BJ (cell line): Measurements from ENCODE around the gene TRPM3. TPM values are rescaled to one million over a fixed set of nuclear protein-coding genes. Genes with fewer than 3 reads are reported as not detected.

Experiments
- CTCF ChIA-PET: fragments of 350-600 bp; formaldehyde crosslinking; extraction: SDS; loops from one replicate; lab custom pipeline; 2021; ENCODE audit warnings: antibody characterized with exemption, inconsistent platforms; lab: Yijun Ruan, JAX
- POLR2A ChIA-PET: fragments of 300-600 bp; sonication (Branson Sonifier 250); formaldehyde crosslinking; extraction: SDS; loops from one replicate; lab custom pipeline; 2021; ENCODE audit warnings: antibody characterized with exemption; lab: Charles Lee
- DNase-seq: peaks from one replicate; pipeline ENCODE4 v3.0.0-alpha.2; 2011; ENCODE audit warnings: low read depth
- H3K27me3 ChIP-seq: 2 replicates; pipeline ENCODE4 v1.6.0; 2011; ENCODE audit warnings: low read length; ENCODE audit not compliant: control insufficient read depth, insufficient read depth
- H3K36me3 ChIP-seq: 2 replicates; pipeline ENCODE4 v1.5.1; 2011; ENCODE audit warnings: low read length; ENCODE audit not compliant: control insufficient read depth, insufficient read depth
- H3K4me3 ChIP-seq: 2 replicates; pipeline ENCODE4 v1.5.1; 2011; ENCODE audit warnings: low read depth, mild to moderate bottlenecking, control low read depth, low read length
- CTCF ChIP-seq: IDR thresholded peaks from 2 replicates; pipeline ENCODE4 v1.5.1; 2011; ENCODE audit warnings: low read depth, mild to moderate bottlenecking, control low read depth, inconsistent platforms, low read length, moderate library complexity; ENCODE audit not compliant: insufficient read depth
- polyA plus RNA-seq: library from polyadenylated mRNA; depleted of rRNA; stranded (reverse); fragments of >200 nt; gene quantifications from 2 replicates; pipeline ENCODE4 v1.2.3, GENCODE V29; 2011

Gene TRPM3
- polyA plus RNA-seq, 1 experiment, result 0.07 TPM

GRCh38 chr9:70911791-70912190, 209.6 kb downstream of the TRPM3 start:
- H3K36me3 ChIP-seq, result no peaks in the 10 kb centered on the region
- no peak for DNase-seq
- no peak for TF ChIP-seq CTCF
- POLR2A ChIA-PET, result no interaction called here
- no peak overlapping the region for H3K4me3 ChIP-seq
- H3K27me3 ChIP-seq, result no peaks in the 10 kb centered on the region
- CTCF ChIA-PET, result interaction anchor here (0.8 kb wide), 1 partner anchor 13 kb away, joined by 3 read pairs; no protein-coding TSS in a partner anchor

- POLR2A ChIA-PET, result no interaction called here
- Histone ChIP-seq H3K36me3 (no peaks in the 10 kb centered on the region), H3K27me3 (no peaks in the 10 kb centered on the region), H3K4me3 (no peak overlapping the region)
- CTCF ChIA-PET, result no interaction called here
- no peak for TF ChIP-seq CTCF
- no peak for DNase-seq
Observed at GRCh38 chr9:70910598-70910997, 210.8 kb downstream of the TRPM3 start.

- Histone ChIP-seq H3K36me3 (no peaks in the 10 kb centered on the region), H3K4me3 (no peak overlapping the region), H3K27me3 (no peaks in the 10 kb centered on the region)
- TF ChIP-seq CTCF, result no peak
- ChIA-PET POLR2A (no interaction called here), CTCF (no interaction called here)
- DNase-seq, result peak; percentile 98
Observed at GRCh38 chr9:70902692-70903131, 218.7 kb downstream of the TRPM3 start.

- no peak for DNase-seq
- Histone ChIP-seq H3K36me3 (no peaks in the 10 kb centered on the region), H3K4me3 (no peak overlapping the region), H3K27me3 (no peaks in the 10 kb centered on the region)
- no peak for TF ChIP-seq CTCF
- POLR2A ChIA-PET, result no interaction called here
- CTCF ChIA-PET, result no interaction called here
Observed at GRCh38 chr9:70902171-70902570, 219.2 kb downstream of the TRPM3 start.

- H3K4me3 ChIP-seq, result no peak overlapping the region
- CTCF ChIA-PET, result no interaction called here
- H3K36me3 ChIP-seq, result no peaks in the 10 kb centered on the region
- H3K27me3 ChIP-seq, result no peaks in the 10 kb centered on the region
- no peak for TF ChIP-seq CTCF
- no peak for DNase-seq
- POLR2A ChIA-PET, result no interaction called here
Observed at GRCh38 chr9:70901746-70902145, 219.7 kb downstream of the TRPM3 start.
